Upper lobe of left lung (tissue), 6 donors: ENCODE data around the gene SMDT1. TPM values are rescaled to one million over a fixed set of nuclear protein-coding genes. Genes with fewer than 3 reads are reported as not detected.
"Not testable (repeated sequence)": the region's sequence is repeated elsewhere in the genome, so short reads cannot be mapped to it uniquely, and the experiment has no call there.

Experiments used
- ATAC-seq, 2 donors: fragments of 200-7000 bp; cut with Tn5 transposase; one replicate each; pipeline ENCODE4 v1.9.1; 2022; ENCODE audit warnings: mild to moderate bottlenecking in 2 of 2, moderate library complexity in 2 of 2; ENCODE audit not compliant: low FRiP score in 2 of 2
- DNase-seq, 2 donors: peaks; one replicate each; pipeline ENCODE4 v3.0.0-alpha.2; 2019 to 2020
- H3K27ac ChIP-seq, 4 donors: fragments of 200-600 bp; sonication (generic); one replicate each; pipeline ENCODE4 v1.5.1; 2016 to 2019
- H3K27me3 ChIP-seq, 4 donors: fragments of 200-600 bp; sonication (generic); one replicate each; pipeline ENCODE4 v1.5.1; 2017 to 2019
- H3K36me3 ChIP-seq, 4 donors: fragments of 200-600 bp; sonication (generic); one replicate each; pipeline ENCODE4 v1.5.1; 2016 to 2019
- H3K4me1 ChIP-seq, 4 donors: fragments of 200-600 bp; sonication (generic); one replicate each; pipeline ENCODE4 v1.5.1; 2018 to 2019
- H3K4me3 ChIP-seq, 4 donors: fragments of 200-600 bp; sonication (generic); one replicate each; pipeline ENCODE4 v1.5.1; 2017 to 2019; ENCODE audit warnings: mild to moderate bottlenecking in 2 of 4, moderate library complexity in 1 of 4
- H3K9me3 ChIP-seq, 4 donors: fragments of 200-600 bp; sonication (generic); one replicate each; pipeline ENCODE4 v1.5.1; 2018 to 2019
- EP300 ChIP-seq, 4 donors: sonication (generic); formaldehyde crosslinking; IDR thresholded peaks; one replicate each; pipeline ENCODE4 v1.5.1; 2017; ENCODE audit warnings: antibody characterized with exemption in 4 of 4, control low read depth in 2 of 4
- POLR2A ChIP-seq, 4 donors: fragments of 450-650 bp; IDR thresholded peaks; one replicate each; pipeline ENCODE4 v1.5.1; 2016 to 2017; ENCODE audit warnings: antibody characterized with exemption in 4 of 4, mild to moderate bottlenecking in 2 of 4
- POLR2AphosphoS5 ChIP-seq, 2 donors: sonication (generic); formaldehyde crosslinking; IDR thresholded peaks; one replicate each; pipeline ENCODE4 v1.5.1; 2017; ENCODE audit warnings: antibody characterized with exemption in 2 of 2
- WGBS, 2 donors: methylation state at CpG; one replicate each; pipeline ENCODE4 v1.1.5; 2017 to 2018; 5-methylcytosine and 5-hydroxymethylcytosine counted together
- total RNA-seq, 6 donors: library from RNA; depleted of rRNA in 4 of 6; stranded (reverse); fragments of >200 nt in 4 of 6; gene quantifications; one replicate each; pipeline versions ENCODE4 v1.1.0 to v1.2.1, GENCODE V29; 2016 to 2021
- TF ChIP-seq, protein P1 (sequence below), 6 experiments: fragments of 450-650 bp in 4 of 6; fragments of 200-600 bp in 2 of 6; sonication (generic) in 2 of 6; IDR thresholded peaks; one replicate each; pipeline ENCODE4 v1.5.1; 2016 to 2019; ENCODE audit warnings: antibody characterized with exemption in 6 of 6
- donor health status: DM: no; HTN: no; CAD: no; lungs with moderate emphysema.
- donor health status: DM: no; HTN: yes; CAD: no; lungs with severe emphysema.

Gene SMDT1
- total RNA-seq, 6 donors from 2014 or later: 11.2 to 135 (median 27.2) TPM

DNA sequence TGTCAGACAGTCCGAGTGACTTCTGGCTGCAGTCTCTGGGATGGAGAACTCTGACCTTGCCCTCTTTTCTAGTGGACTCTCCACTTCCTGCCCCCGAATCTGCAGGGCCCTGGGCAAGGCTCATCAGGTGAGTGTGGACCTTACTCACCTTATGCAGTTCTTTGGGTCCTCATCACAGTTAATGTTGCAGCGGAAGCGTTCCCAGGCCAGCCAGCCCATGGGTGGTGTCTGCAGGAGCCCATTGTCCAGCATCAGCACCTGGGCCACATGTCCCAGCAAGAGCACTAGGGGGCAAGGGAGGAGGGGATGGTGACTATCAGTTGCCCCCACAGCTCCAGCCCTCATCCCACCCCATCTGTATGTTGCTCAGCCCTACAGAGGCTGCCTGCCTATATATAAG is 11.2 kb upstream of the SMDT1 start:
- 94% methylated on average over 4 of the region's 4 CpGs; no CpG with 5 or more reads in 1 of the 2 donors for WGBS, 2 donors
- Histone ChIP-seq H3K9me3 (no peaks in the 10 kb centered on the region), H3K27ac (no peak overlapping the region), H3K27me3 (no peaks in the 10 kb centered on the region), H3K4me1 (peaks cover 18 to 30% (median 20%) of the 10 kb centered on the region in 4 donors), H3K4me3 (no peak overlapping the region), H3K36me3 (peaks cover 0 to 44% (median 33%) of the 10 kb centered on the region in 4 donors)
- TF ChIP-seq POLR2A (IDR thresholded peaks at IDR 0.05): no peak
- TF ChIP-seq POLR2AphosphoS5 (IDR thresholded peaks at IDR 0.05): no peak
- TF ChIP-seq, protein P1, sequence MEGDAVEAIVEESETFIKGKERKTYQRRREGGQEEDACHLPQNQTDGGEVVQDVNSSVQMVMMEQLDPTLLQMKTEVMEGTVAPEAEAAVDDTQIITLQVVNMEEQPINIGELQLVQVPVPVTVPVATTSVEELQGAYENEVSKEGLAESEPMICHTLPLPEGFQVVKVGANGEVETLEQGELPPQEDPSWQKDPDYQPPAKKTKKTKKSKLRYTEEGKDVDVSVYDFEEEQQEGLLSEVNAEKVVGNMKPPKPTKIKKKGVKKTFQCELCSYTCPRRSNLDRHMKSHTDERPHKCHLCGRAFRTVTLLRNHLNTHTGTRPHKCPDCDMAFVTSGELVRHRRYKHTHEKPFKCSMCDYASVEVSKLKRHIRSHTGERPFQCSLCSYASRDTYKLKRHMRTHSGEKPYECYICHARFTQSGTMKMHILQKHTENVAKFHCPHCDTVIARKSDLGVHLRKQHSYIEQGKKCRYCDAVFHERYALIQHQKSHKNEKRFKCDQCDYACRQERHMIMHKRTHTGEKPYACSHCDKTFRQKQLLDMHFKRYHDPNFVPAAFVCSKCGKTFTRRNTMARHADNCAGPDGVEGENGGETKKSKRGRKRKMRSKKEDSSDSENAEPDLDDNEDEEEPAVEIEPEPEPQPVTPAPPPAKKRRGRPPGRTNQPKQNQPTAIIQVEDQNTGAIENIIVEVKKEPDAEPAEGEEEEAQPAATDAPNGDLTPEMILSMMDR (IDR thresholded peaks at IDR 0.05): no peak
- TF ChIP-seq EP300 (IDR thresholded peaks at IDR 0.05): no peak
- ATAC-seq: no peak
- DNase-seq: no peak

DNA sequence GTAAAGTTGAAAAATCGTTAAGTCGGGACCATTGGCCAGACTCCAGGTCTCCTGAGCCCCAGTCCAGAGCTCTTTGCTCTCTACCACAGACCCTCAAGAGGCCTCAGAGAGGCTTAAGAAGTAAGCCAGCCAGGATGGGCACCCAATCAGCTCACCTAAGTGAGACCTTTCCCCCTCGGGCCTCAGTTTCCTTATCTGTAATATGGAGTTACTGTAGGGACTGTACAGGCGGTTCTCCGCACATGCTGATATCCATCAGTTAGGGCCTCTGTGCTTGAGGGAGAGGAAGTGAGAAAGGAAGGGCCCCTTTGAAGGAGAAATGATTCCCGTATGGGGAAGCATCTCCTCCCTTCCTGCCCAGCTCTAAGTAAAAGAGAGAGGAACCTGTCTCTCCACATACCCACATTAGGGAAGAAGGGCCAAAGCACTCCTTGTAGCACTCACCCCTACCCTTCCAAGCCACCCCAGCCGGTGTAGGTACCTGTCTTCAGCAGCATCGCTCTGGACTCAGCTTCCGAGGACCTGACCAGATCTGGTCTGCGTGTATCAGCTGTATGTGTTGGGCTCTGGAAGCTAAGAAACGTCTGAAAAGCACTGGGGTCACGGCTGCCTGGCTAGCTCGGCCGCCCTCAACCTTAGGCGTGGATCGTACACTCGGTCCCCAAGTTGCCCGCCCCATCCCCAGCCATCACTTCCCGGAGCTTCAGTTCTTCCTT is 9.5 kb upstream of the SMDT1 start:
- peaks cover 0 to 33% (median 30%) of the 10 kb centered on the region in 4 donors for H3K36me3 ChIP-seq
- peak overlapping the region; percentile 86 to 91 (median 88) for H3K27ac ChIP-seq
- TF ChIP-seq POLR2AphosphoS5 (IDR thresholded peaks at IDR 0.05) (no peak), EP300 (IDR thresholded peaks at IDR 0.05) (no peak), POLR2A (IDR thresholded peaks at IDR 0.05) (no peak)
- TF ChIP-seq, protein P1 (IDR thresholded peaks at IDR 0.05): no peak
- ATAC-seq: peak; percentile 0 to 20
- no peak for DNase-seq
- peaks cover 29 to 46% (median 32%) of the 10 kb centered on the region in 4 donors for H3K4me1 ChIP-seq
- H3K9me3 ChIP-seq: no peaks in the 10 kb centered on the region
- peak overlapping the region; percentile 44 to 87 (median 64) for H3K4me3 ChIP-seq
- 8 to 26% methylated on average over 10 to 19 of the region's 19 CpGs for WGBS, 2 donors
- H3K27me3 ChIP-seq: no peaks in the 10 kb centered on the region

DNA sequence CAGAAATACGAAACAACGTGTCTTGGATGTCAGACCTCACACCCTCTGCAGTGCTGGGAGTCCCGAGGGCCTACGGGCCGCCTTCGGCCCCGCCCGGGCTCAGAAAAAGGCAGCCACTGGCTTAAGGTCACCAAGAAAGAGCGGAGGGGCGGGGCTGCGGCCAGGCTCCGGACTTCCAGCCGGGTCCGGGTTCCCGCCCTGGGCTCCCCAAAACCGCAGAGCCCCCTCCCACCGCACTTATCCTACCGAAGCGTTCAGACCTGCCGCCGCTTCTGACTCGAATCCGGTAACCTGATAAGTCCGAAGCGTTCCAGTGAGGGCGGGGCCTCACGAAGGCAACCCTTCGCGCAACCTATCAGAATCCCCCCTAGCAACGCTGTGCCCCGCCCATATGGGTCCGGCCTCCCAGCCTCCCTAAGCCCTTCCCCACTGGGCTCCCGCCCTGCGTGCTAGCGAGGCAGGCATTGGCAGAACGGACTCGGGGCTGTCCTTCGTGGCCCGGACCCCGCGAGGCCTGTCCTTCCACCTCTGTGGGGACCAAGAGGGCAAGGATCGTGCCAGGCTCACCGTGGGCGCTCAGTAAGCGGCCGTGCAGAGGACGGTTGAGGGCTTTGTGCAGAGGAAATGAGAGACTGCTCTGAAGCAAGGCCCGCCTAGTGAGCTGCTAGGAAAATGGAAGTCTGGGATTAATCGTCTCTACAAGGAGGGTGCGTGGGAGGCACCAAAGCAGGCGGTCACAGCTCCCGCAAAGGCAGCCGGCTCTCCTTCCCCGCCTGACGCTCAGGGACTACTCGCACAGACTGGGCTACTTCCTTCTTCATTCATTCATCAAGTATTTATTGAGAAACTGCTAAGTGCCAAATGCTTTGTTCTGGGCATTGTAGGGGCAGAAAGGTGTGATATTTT is 8.7 kb upstream of the SMDT1 start, which contains the start of gene NAGA:
Gene NAGA (minus strand): TSS at position 296 of the 906 bp plus-strand sequence. CDS start 515 bp downstream, outside the sequence.
- DNase-seq (peak; percentile 94 to 99), ATAC-seq (peak; percentile 96 to 97)
- peak; percentile 87 to 97 for TF ChIP-seq POLR2AphosphoS5 (IDR thresholded peaks at IDR 0.05)
- TF ChIP-seq EP300 (IDR thresholded peaks at IDR 0.05): no peak
- TF ChIP-seq, protein P1 (IDR thresholded peaks at IDR 0.05): no peak
- peak in 3 of 4 donors; percentile 8 to 91 (median 63) for TF ChIP-seq POLR2A (IDR thresholded peaks at IDR 0.05)

DNA sequence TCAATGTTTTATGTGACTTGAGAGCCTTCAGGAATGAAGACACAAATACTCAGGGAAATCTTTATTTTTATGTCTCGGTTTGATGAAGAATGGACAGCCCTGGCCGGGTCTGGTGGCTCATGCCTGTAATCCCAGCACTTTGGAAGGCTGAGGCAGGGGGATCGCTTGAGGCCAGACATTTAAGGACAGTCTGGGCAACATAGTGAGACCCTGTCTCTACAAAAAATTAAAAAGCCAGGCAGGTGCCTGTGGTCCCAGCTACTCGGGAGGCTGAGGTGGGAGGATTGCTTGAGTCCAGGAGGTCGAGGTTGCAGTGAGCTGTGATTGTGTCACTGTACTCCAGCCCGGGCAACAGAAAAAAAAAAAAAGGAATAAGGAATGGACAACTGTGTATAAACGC is 8.0 kb upstream of the SMDT1 start:
- H3K4me3 ChIP-seq: peak overlapping the region in 2 of 4 donors; percentile 75 to 87
- ATAC-seq, DNase-seq: not testable (repeated sequence)

More for the DNA sequence above, 8.7 kb upstream of the SMDT1 start, which contains the start of gene NAGA:
- Histone ChIP-seq H3K27ac (peak within 1 kb of the TSS; percentile 86 to 91 (median 88)), H3K4me1 (peaks cover 32 to 53% (median 36%) of the 10 kb centered on the region in 4 donors), H3K27me3 (no peaks in the 10 kb centered on the region), H3K4me3 (peak within 1 kb of the TSS; percentile 44 to 87 (median 64)), H3K36me3 (peaks cover 0 to 26% (median 23%) of the 10 kb centered on the region in 4 donors), H3K9me3 (no peaks in the 10 kb centered on the region)
- 1 to 2% methylated on average over 24 to 53 of the region's 56 CpGs for WGBS, 2 donors

More for the DNA sequence above, 8.0 kb upstream of the SMDT1 start:
- Histone ChIP-seq H3K36me3 (peaks cover 0 to 26% (median 16%) of the 10 kb centered on the region in 4 donors), H3K27ac (peak overlapping the region; percentile 86 to 91 (median 88)), H3K4me1 (peaks cover 32 to 53% (median 36%) of the 10 kb centered on the region in 4 donors)
- WGBS, 2 donors: 73 to 81% methylated on average over 7 of the region's 7 CpGs
- H3K9me3 ChIP-seq, H3K27me3 ChIP-seq: not testable (repeated sequence)
